HL-60 (cell line): ENCODE results near the gene CACNA1C.

Source experiments
- DNase-seq, 2 experiments: peaks; one replicate each; pipeline ENCODE4 v3.0.0-alpha.2; 2010 to 2020; ENCODE audit warnings: low read depth in 1 of 2, low spot score in 1 of 2
- H3K27ac ChIP-seq: fragments of 250-450 bp; sonication (Bioruptor Pico); replicated peaks from 2 replicates; pipeline ENCODE4 v1.5.1; 2020; ENCODE audit warnings: mild to moderate bottlenecking, moderate library complexity
- H3K27me3 ChIP-seq: fragments of 250-450 bp; sonication (Bioruptor Pico); 2 replicates; pipeline ENCODE4 v1.5.1; 2021; ENCODE audit warnings: mild to moderate bottlenecking, moderate library complexity; ENCODE audit not compliant: insufficient read depth, poor library complexity, severe bottlenecking
- H3K4me3 ChIP-seq: replicated peaks from 2 replicates; pipeline ENCODE4 v1.5.1; 2011; ENCODE audit warnings: mild to moderate bottlenecking, control low read depth, low read length; ENCODE audit not compliant: insufficient read depth
- GABPA ChIP-seq: IDR thresholded peaks from 2 replicates; pipeline ENCODE4 v1.6.1; 2012; ENCODE audit warnings: low read depth
- POLR2AphosphoS5 ChIP-seq: IDR thresholded peaks from 2 replicates; pipeline ENCODE4 v1.6.1; 2012; ENCODE audit warnings: low read depth
- REST ChIP-seq: IDR thresholded peaks from 2 replicates; pipeline ENCODE4 v1.6.1; 2012; ENCODE audit warnings: low read depth; ENCODE audit not compliant: insufficient replicate concordance
- SPI1 ChIP-seq: IDR thresholded peaks from 2 replicates; pipeline ENCODE4 v1.6.1; 2012; ENCODE audit warnings: low read depth, mild to moderate bottlenecking, borderline replicate concordance
- TF ChIP-seq, protein P1 (sequence below): IDR thresholded peaks from one replicate; pipeline ENCODE4 v1.5.1; 2011; ENCODE audit warnings: low read length, control low read depth, inconsistent platforms; ENCODE audit not compliant: insufficient read depth

Gene CACNA1C

GRCh38 chr12:2641761-2642160 is 589.0 kb downstream of the CACNA1C start:
- TF ChIP-seq POLR2AphosphoS5 (no peak), GABPA (no peak), REST (no peak), SPI1 (no peak)
- TF ChIP-seq, protein P1, sequence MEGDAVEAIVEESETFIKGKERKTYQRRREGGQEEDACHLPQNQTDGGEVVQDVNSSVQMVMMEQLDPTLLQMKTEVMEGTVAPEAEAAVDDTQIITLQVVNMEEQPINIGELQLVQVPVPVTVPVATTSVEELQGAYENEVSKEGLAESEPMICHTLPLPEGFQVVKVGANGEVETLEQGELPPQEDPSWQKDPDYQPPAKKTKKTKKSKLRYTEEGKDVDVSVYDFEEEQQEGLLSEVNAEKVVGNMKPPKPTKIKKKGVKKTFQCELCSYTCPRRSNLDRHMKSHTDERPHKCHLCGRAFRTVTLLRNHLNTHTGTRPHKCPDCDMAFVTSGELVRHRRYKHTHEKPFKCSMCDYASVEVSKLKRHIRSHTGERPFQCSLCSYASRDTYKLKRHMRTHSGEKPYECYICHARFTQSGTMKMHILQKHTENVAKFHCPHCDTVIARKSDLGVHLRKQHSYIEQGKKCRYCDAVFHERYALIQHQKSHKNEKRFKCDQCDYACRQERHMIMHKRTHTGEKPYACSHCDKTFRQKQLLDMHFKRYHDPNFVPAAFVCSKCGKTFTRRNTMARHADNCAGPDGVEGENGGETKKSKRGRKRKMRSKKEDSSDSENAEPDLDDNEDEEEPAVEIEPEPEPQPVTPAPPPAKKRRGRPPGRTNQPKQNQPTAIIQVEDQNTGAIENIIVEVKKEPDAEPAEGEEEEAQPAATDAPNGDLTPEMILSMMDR: no peak
- Histone ChIP-seq H3K27ac (no peak overlapping the region), H3K4me3 (no peak overlapping the region), H3K27me3 (peaks cover 28% of the 10 kb centered on the region)
- DNase-seq: no peak

GRCh38 chr12:2642176-2642892 is 589.5 kb downstream of the CACNA1C start:
- H3K4me3 ChIP-seq: no peak overlapping the region
- no peak for DNase-seq
- TF ChIP-seq POLR2AphosphoS5 (no peak), SPI1 (no peak), REST (no peak), GABPA (no peak)
- TF ChIP-seq, protein P1: no peak
- peaks cover 28% of the 10 kb centered on the region for H3K27me3 ChIP-seq
- no peak overlapping the region for H3K27ac ChIP-seq

DNA sequence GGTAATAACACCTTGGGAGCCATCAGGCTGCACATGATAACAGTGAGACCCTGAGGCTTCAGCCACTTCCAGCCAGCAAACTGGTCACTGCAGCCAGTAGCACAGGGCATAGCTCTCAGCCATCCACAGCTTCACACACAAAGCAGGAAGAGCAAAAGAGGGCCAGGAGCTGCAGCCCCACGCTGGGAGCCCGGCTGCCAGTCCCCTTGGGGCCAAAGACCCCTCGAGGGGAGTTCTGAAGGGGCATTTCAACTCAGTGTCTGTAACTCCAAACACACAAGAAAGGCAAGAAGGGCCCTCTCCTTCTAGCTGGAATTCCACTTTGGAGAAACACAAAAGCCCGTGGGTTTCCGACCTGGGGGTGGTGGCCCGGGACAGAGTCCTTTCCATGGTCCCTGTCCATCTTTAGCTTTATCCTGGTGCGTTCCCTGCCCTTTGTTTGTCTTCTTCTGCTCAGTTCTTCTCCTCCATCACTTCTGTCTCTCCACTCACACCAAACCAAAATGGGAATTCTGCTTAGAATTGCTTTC is 590.2 kb downstream of the CACNA1C start:
- no peak for TF ChIP-seq POLR2AphosphoS5
- TF ChIP-seq, protein P1: no peak
- TF ChIP-seq SPI1: no peak
- TF ChIP-seq GABPA: no peak
- no peak for TF ChIP-seq REST

More for the DNA sequence above, 590.2 kb downstream of the CACNA1C start:
- no peak for DNase-seq
- no peak overlapping the region for H3K4me3 ChIP-seq
- no peak overlapping the region for H3K27ac ChIP-seq
- peaks cover 28% of the 10 kb centered on the region for H3K27me3 ChIP-seq
